OCI-LY7 (cell line): ENCODE measurements around the gene LAMP2. TPM values are rescaled to one million over a fixed set of nuclear protein-coding genes. Genes with fewer than 3 reads are reported as not detected.

Experiments used
- BruUV-seq: library from RNA; stranded (reverse); fragments of 400-500 nt; replicated peaks from 2 replicates; lab custom pipeline; 2021; lab: Mats Ljungman, UMichigan
- CTCF ChIA-PET: fragments of 300-600 bp; sonication (Branson Sonifier 250); formaldehyde crosslinking; loops from one replicate; lab custom pipeline; 2022; ENCODE audit warnings: antibody characterized with exemption; ENCODE audit not compliant: unreplicated experiment; lab: Charles Lee
- POLR2A ChIA-PET: fragments of 300-600 bp; sonication (Branson Sonifier 250); formaldehyde crosslinking; loops from one replicate; lab custom pipeline; 2022; ENCODE audit warnings: antibody characterized with exemption; lab: Charles Lee
- DNase-seq: peaks from one replicate; pipeline ENCODE4 v3.0.0-alpha.2; 2015; ENCODE audit warnings: low spot score
- H2AFZ ChIP-seq: fragments of 200-600 bp; sonication (generic), shearing (Covaris generic); 2 replicates; pipeline ENCODE4 v1.6.1; 2014; ENCODE audit warnings: mild to moderate bottlenecking, antibody characterized with exemption, low read length, moderate library complexity
- H3K27ac ChIP-seq: fragments of 200-600 bp; sonication (generic); 2 replicates; pipeline ENCODE4 v1.5.1; 2014; ENCODE audit warnings: mixed run types, low read depth, mild to moderate bottlenecking, moderate library complexity, low read length, inconsistent platforms; ENCODE audit not compliant: poor library complexity, severe bottlenecking
- H3K36me3 ChIP-seq: fragments of 200-600 bp; sonication (generic); 2 replicates; pipeline ENCODE4 v1.6.1; 2014; ENCODE audit warnings: mild to moderate bottlenecking, antibody characterized with exemption, low read length, moderate library complexity, mixed read lengths; ENCODE audit not compliant: insufficient read depth
- H3K4me1 ChIP-seq: fragments of 200-600 bp; sonication (generic); 2 replicates; pipeline ENCODE4 v1.5.1; 2014; ENCODE audit warnings: mild to moderate bottlenecking, low read length; ENCODE audit not compliant: insufficient read depth, poor library complexity, severe bottlenecking
- H3K4me2 ChIP-seq: fragments of 200-600 bp; sonication (generic); 2 replicates; pipeline ENCODE4 v1.6.1; 2014; ENCODE audit warnings: mild to moderate bottlenecking, low read length
- H3K4me3 ChIP-seq: fragments of 200-600 bp; sonication (generic); 2 replicates; pipeline ENCODE4 v1.5.1; 2014; ENCODE audit warnings: mild to moderate bottlenecking, low read depth, low read length; ENCODE audit not compliant: poor library complexity, severe bottlenecking
- H3K79me2 ChIP-seq: fragments of 200-600 bp; sonication (generic); 2 replicates; pipeline ENCODE4 v1.6.1; 2016; ENCODE audit warnings: low read depth, mild to moderate bottlenecking, low read length, moderate library complexity, mixed read lengths; ENCODE audit not compliant: insufficient read depth
- H3K9me2 ChIP-seq: fragments of 200-600 bp; sonication (generic); 2 replicates; pipeline ENCODE4 v1.6.1; 2016; ENCODE audit warnings: mild to moderate bottlenecking, low read length, mixed read lengths; ENCODE audit not compliant: insufficient read depth
- H3K9me3 ChIP-seq: fragments of 200-600 bp; sonication (generic); 2 replicates; pipeline ENCODE4 v1.6.1; 2014; ENCODE audit warnings: mild to moderate bottlenecking, mixed run types, low read length, mixed read lengths
- H4K20me1 ChIP-seq: fragments of 200-600 bp; sonication (generic); 2 replicates; pipeline ENCODE4 v1.6.1; 2014; ENCODE audit warnings: mild to moderate bottlenecking, antibody characterized with exemption, low read length, moderate library complexity, mixed read lengths; ENCODE audit not compliant: insufficient read depth
- CTCF ChIP-seq: fragments of 200-600 bp; sonication (generic); conservative IDR thresholded peaks from 2 replicates; pipeline ENCODE4 v1.5.1; 2014; ENCODE audit warnings: mild to moderate bottlenecking, antibody characterized with exemption, low read length, moderate library complexity, mixed read lengths
- EZH2phosphoT487 ChIP-seq: fragments of 200-600 bp; sonication (generic); IDR thresholded peaks from 2 replicates; pipeline ENCODE4 v1.6.1; 2018; ENCODE audit warnings: low read depth, borderline replicate concordance, mild to moderate bottlenecking, mixed run types, antibody characterized with exemption, low read length, moderate library complexity, mixed read lengths
- intact Hi-C: fragments of 100-400 bp; cut with micrococcal nuclease; formaldehyde crosslinking; loops from one replicate; pipeline ENCODE4 v1.10.0; 2022; ENCODE audit not compliant: unreplicated experiment
- total RNA-seq, 2 experiments: library from RNA; depleted of rRNA in 1 of 2; stranded (reverse); fragments of >200 nt in 1 of 2; shearing (Covaris generic) in 1 of 2; gene quantifications; 2 replicates each; pipeline ENCODE4 v1.2.3, GENCODE V29; 2014 to 2022

The LAMP2 gene
- total RNA-seq, 2 experiments from 2014 or later: 17.9 to 39.6 TPM

GRCh38 chrX:120468479-120468824 lies 644 bp downstream of the LAMP2 start:
- BruUV-seq: no TSS peak
- H3K79me2 ChIP-seq: peaks cover 50% of the 10 kb centered on the region; the same call in 1 of the 2 replicates
- DNase-seq: no peak
- ChIA-PET POLR2A (interaction anchor here (0.9 to 1.6 kb wide), 5 partner anchors 9 to 284 kb away, joined by 3 to 8 read pairs (median 3); no protein-coding TSS in a partner anchor), CTCF (interaction anchor here (0.7 kb wide), 1 partner anchor 18 kb away, joined by 3 read pairs; no protein-coding TSS in a partner anchor)
- H3K9me2 ChIP-seq: no peaks in the 10 kb centered on the region
- H3K4me3 ChIP-seq: peak overlapping the region; percentile 75
- peak overlapping the region; percentile 53 for H3K27ac ChIP-seq
- H3K4me1 ChIP-seq: peaks cover 9% of the 10 kb centered on the region
- H2AFZ ChIP-seq: peak overlapping the region; percentile 72; the same call in 1 of the 2 replicates
- intact Hi-C loops: loop anchor here (5.0 kb wide), 1 partner anchor 216 kb away; the partner anchor contains the start of gene ZBTB33
- peak overlapping the region; percentile 80 for H3K4me2 ChIP-seq
- TF ChIP-seq EZH2phosphoT487 (no peak), CTCF (no peak)
- no peaks in the 10 kb centered on the region for H4K20me1 ChIP-seq
- no peaks in the 10 kb centered on the region for H3K9me3 ChIP-seq
- no peaks in the 10 kb centered on the region for H3K36me3 ChIP-seq

GRCh38 chrX:120468071-120468470 lies 1.0 kb downstream of the LAMP2 start:
- ChIA-PET CTCF (no interaction called here), POLR2A (interaction anchor here (1.6 kb wide), 1 partner anchor 9 kb away, joined by 8 read pairs; no protein-coding TSS in a partner anchor)
- H3K36me3 ChIP-seq: no peaks in the 10 kb centered on the region
- TF ChIP-seq CTCF (no peak), EZH2phosphoT487 (no peak)
- no peaks in the 10 kb centered on the region for H3K9me3 ChIP-seq
- H3K27ac ChIP-seq: peak overlapping the region; percentile 53
- no peaks in the 10 kb centered on the region for H3K9me2 ChIP-seq
- peaks cover 53% of the 10 kb centered on the region; the same call in 1 of the 2 replicates for H3K79me2 ChIP-seq
- peak; percentile 22 for DNase-seq
- H4K20me1 ChIP-seq: no peaks in the 10 kb centered on the region
- BruUV-seq: TSS peak; percentile 24
- no peak overlapping the region; the same call in 1 of the 2 replicates for H2AFZ ChIP-seq
- intact Hi-C loops: loop anchor here (5.0 kb wide), 1 partner anchor 216 kb away; the partner anchor contains the start of gene ZBTB33
- H3K4me3 ChIP-seq: peak overlapping the region; percentile 75
- H3K4me2 ChIP-seq: peak overlapping the region; percentile 80
- H3K4me1 ChIP-seq: peaks cover 9% of the 10 kb centered on the region

- Histone ChIP-seq H3K9me3 (no peaks in the 10 kb centered on the region), H3K4me3 (no peak overlapping the region), H3K4me1 (peaks cover 40% of the 10 kb centered on the region), H4K20me1 (no peaks in the 10 kb centered on the region), H3K27ac (no peak overlapping the region), H2AFZ (no peak overlapping the region), H3K4me2 (no peak overlapping the region), H3K79me2 (peaks cover 89% of the 10 kb centered on the region), H3K9me2 (no peaks in the 10 kb centered on the region), H3K36me3 (peaks cover 11% of the 10 kb centered on the region)
- intact Hi-C loops: no loop called here
- no peak for DNase-seq
- CTCF ChIA-PET: no interaction called here
- TF ChIP-seq CTCF: no peak
- no peak for TF ChIP-seq EZH2phosphoT487
- POLR2A ChIA-PET: no interaction called here
- BruUV-seq: no TSS peak
These were observed 4.7 kb downstream of the LAMP2 start for GRCh38 chrX:120464411-120464810.
